Testis (tissue), 3 donors: Measurements from ENCODE around the gene CAMTA1. TPM values are rescaled to one million over a fixed set of nuclear protein-coding genes. Genes with fewer than 3 reads are reported as not detected.

Experiments
- DNase-seq: peaks from one replicate; pipeline ENCODE4 v3.0.0-alpha.2; 2019
- H3K27ac ChIP-seq, 2 donors: fragments of 200-600 bp; sonication (generic); one replicate each; pipeline ENCODE4 v1.5.1; 2019
- H3K27me3 ChIP-seq: fragments of 200-600 bp; sonication (generic); one replicate; pipeline ENCODE4 v1.5.1; 2019
- H3K36me3 ChIP-seq: fragments of 200-600 bp; sonication (generic); one replicate; pipeline ENCODE4 v1.5.1; 2017; ENCODE audit warnings: low read depth; ENCODE audit errors: missing control alignments
- H3K4me1 ChIP-seq: fragments of 200-600 bp; sonication (generic); one replicate; pipeline ENCODE4 v1.5.1; 2019
- H3K4me3 ChIP-seq, 2 donors: fragments of 200-600 bp; sonication (generic); one replicate each; pipeline ENCODE4 v1.5.1; 2017 to 2019
- H3K9me3 ChIP-seq: fragments of 200-600 bp; sonication (generic); one replicate; pipeline ENCODE4 v1.5.1; 2017
- CTCF ChIP-seq, 3 experiments: fragments of 450-650 bp in 2 of 3; fragments of 200-600 bp in 1 of 3; sonication (generic) in 1 of 3; IDR thresholded peaks; one replicate each; pipeline ENCODE4 v1.5.1; 2016 to 2019; ENCODE audit warnings: antibody characterized with exemption in 3 of 3, mild to moderate bottlenecking in 2 of 3, moderate library complexity in 1 of 3
- POLR2A ChIP-seq: fragments of 450-650 bp; IDR thresholded peaks from one replicate; pipeline ENCODE4 v1.6.1; 2017; ENCODE audit warnings: antibody characterized with exemption, mild to moderate bottlenecking, moderate library complexity
- WGBS, 2 donors: methylation state at CpG; one replicate each; pipeline ENCODE4 v1.1.5; 2018; 5-methylcytosine and 5-hydroxymethylcytosine counted together
- intact Hi-C: fragments of 100-400 bp; cut with DNase I; formaldehyde crosslinking; loops from one replicate; pipeline ENCODE4 v1.15.1; 2023; ENCODE audit warnings: low total_unique reads
- polyA plus RNA-seq: library from polyadenylated mRNA; stranded (reverse); fragments of 350-450 nt; fragmentation: Illumina TruSeq; extraction: RNeasy Lipid Tissue Mini Kit (QIAGEN cat#74804); gene quantifications from one replicate; pipeline ENCODE4 v1.2.3, GENCODE V29; 2014; ENCODE audit warnings: low read depth, low replicate concordance; ENCODE audit not compliant: insufficient read depth
- total RNA-seq, 2 donors: library from RNA; depleted of rRNA; stranded (reverse); fragments of >200 nt; gene quantifications; one replicate each; pipeline ENCODE4 v1.2.3, GENCODE V29; 2016

The CAMTA1 gene
- total and polyA plus RNA-seq, 3 donors from 2014 or later = 116 to 158 (median 119) TPM

- Histone ChIP-seq H3K27me3 (no peaks in the 10 kb centered on the region), H3K4me3 (no peak overlapping the region), H3K9me3 (no peaks in the 10 kb centered on the region), H3K4me1 (no peaks in the 10 kb centered on the region), H3K36me3 (no peaks in the 10 kb centered on the region), H3K27ac (no peak overlapping the region)
- intact Hi-C loops = no loop called here
- no peak for TF ChIP-seq CTCF (IDR thresholded peaks at IDR 0.05)
- no peak for TF ChIP-seq POLR2A
- WGBS, 2 donors = 81 to 90% methylated on average over 5 to 10 of the region's 10 CpGs
- no peak for DNase-seq
Measured at GRCh38 chr1:7007902-7008301, 222.6 kb downstream of the CAMTA1 start.

DNA sequence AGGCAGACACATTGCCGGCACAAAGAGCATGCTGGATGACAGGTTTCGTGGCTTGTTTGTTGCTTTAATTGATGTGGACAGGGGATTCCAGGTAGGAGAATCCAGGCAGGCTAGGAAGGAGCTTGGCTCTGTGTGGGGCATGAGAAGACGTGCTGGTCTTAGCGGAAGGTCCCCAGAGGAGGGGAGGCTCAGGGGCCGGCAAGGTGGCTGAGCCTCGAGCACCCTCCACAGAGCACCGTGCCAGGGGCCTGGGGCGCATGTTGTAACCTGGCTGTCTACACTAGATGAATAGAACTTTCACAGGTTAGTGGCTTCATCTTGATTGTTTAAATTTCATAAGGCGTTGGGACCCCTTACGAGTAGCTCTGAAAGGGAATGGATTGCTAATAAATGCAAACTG lies 223.1 kb downstream of the CAMTA1 start:
- 93% methylated on average over 10 of the region's 10 CpGs for WGBS, 2 donors

GRCh38 chr1:7008975-7009740 lies 223.9 kb downstream of the CAMTA1 start:
- TF ChIP-seq POLR2A = no peak
- TF ChIP-seq CTCF (IDR thresholded peaks at IDR 0.05) = no peak
- no peak for DNase-seq

More for the DNA sequence above, 223.1 kb downstream of the CAMTA1 start:
- H3K9me3 ChIP-seq = no peaks in the 10 kb centered on the region
- no peak for TF ChIP-seq POLR2A
- no peak for TF ChIP-seq CTCF (IDR thresholded peaks at IDR 0.05)
- no peaks in the 10 kb centered on the region for H3K4me1 ChIP-seq
- H3K27ac ChIP-seq = no peak overlapping the region
- no peak for DNase-seq
- intact Hi-C loops = no loop called here
- no peak overlapping the region for H3K4me3 ChIP-seq
- H3K36me3 ChIP-seq = no peaks in the 10 kb centered on the region
- H3K27me3 ChIP-seq = no peaks in the 10 kb centered on the region

GRCh38 chr1:7009741-7010525 lies 224.7 kb downstream of the CAMTA1 start:
- WGBS, 2 donors = 88 to 93% methylated on average over 9 to 16 of the region's 16 CpGs
- peaks cover 7% of the 10 kb centered on the region for H3K4me1 ChIP-seq
- no peak for DNase-seq
- no peak overlapping the region for H3K4me3 ChIP-seq
- H3K9me3 ChIP-seq = no peaks in the 10 kb centered on the region
- no peaks in the 10 kb centered on the region for H3K36me3 ChIP-seq
- no peaks in the 10 kb centered on the region for H3K27me3 ChIP-seq
- intact Hi-C loops = no loop called here
- H3K27ac ChIP-seq = no peak overlapping the region
- TF ChIP-seq POLR2A = no peak
- no peak for TF ChIP-seq CTCF (IDR thresholded peaks at IDR 0.05)

More at GRCh38 chr1:7008975-7009740, 223.9 kb downstream of the CAMTA1 start:
- no peaks in the 10 kb centered on the region for H3K36me3 ChIP-seq
- H3K9me3 ChIP-seq = no peaks in the 10 kb centered on the region
- peaks cover 7% of the 10 kb centered on the region for H3K4me1 ChIP-seq
- H3K27ac ChIP-seq = no peak overlapping the region
- intact Hi-C loops = no loop called here
- H3K27me3 ChIP-seq = no peaks in the 10 kb centered on the region
- WGBS, 2 donors = 69 to 86% methylated on average over 9 to 18 of the region's 18 CpGs
- no peak overlapping the region for H3K4me3 ChIP-seq
